Coronary artery (tissue), 2 donors: ENCODE measurements around the gene RESF1.

Experiments
- DNase-seq: peaks from one replicate; pipeline ENCODE4 v3.0.0-alpha.2; 2017; ENCODE audit warnings: low spot score
- H3K27ac ChIP-seq, 2 donors: fragments of 200-600 bp; sonication (generic); one replicate each; pipeline ENCODE4 v1.5.1; 2016 to 2019
- H3K4me3 ChIP-seq: fragments of 200-600 bp; sonication (generic); 2 replicates; pipeline ENCODE4 v1.5.1; 2016; ENCODE audit warnings: mild to moderate bottlenecking, moderate library complexity
- TF ChIP-seq, protein P1 (sequence below): fragments of 200-600 bp; sonication (generic); IDR thresholded peaks from one replicate; pipeline ENCODE4 v1.5.1; 2019; ENCODE audit warnings: antibody characterized with exemption

The RESF1 gene

DNA sequence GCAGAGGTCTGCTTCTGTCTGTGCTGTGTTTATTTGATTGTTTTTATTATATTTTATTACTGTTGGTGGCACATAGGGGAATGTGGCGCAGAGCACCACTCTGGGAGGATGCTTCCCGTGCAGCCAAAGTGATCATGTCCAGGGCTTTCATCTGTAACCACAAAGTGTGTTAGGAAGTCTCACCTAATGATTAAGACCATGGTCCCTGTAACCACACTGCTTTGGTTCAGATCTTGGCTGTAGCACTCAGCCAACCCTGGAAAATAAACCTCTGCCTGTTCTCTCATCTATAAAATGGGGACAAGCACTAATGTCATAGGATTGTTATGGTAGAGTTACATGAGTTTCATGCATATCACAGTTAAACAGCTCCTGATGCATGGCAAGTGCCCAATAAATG is 1.9 kb downstream of the RESF1 start:
- peak overlapping the region; percentile 94 for H3K4me3 ChIP-seq
- no peak overlapping the region for H3K27ac ChIP-seq
- TF ChIP-seq, protein P1, sequence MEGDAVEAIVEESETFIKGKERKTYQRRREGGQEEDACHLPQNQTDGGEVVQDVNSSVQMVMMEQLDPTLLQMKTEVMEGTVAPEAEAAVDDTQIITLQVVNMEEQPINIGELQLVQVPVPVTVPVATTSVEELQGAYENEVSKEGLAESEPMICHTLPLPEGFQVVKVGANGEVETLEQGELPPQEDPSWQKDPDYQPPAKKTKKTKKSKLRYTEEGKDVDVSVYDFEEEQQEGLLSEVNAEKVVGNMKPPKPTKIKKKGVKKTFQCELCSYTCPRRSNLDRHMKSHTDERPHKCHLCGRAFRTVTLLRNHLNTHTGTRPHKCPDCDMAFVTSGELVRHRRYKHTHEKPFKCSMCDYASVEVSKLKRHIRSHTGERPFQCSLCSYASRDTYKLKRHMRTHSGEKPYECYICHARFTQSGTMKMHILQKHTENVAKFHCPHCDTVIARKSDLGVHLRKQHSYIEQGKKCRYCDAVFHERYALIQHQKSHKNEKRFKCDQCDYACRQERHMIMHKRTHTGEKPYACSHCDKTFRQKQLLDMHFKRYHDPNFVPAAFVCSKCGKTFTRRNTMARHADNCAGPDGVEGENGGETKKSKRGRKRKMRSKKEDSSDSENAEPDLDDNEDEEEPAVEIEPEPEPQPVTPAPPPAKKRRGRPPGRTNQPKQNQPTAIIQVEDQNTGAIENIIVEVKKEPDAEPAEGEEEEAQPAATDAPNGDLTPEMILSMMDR: no peak
- no peak for DNase-seq

DNA sequence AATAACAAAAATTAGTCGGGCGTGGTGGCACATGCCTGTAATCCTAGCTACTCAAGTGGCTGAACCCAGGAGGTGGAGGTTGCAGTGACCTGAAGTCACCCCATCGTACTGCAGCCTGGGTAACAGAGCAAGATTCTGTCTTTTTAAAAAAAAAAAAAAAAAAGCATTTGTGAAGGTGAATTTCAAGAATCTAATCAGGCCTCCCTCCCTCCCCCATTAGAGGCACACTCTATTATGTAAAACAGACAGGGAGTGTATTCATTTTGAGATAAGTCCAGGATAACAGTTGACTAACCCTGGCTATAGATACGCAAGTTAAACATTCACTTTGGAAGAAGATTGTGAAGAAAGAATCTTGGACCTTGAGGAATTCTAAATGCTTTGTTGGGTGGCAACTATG is 2.9 kb downstream of the RESF1 start:
- DNase-seq: no peak
- TF ChIP-seq, protein P1: no peak
- H3K27ac ChIP-seq: no peak overlapping the region
- H3K4me3 ChIP-seq: peak overlapping the region; percentile 94

DNA sequence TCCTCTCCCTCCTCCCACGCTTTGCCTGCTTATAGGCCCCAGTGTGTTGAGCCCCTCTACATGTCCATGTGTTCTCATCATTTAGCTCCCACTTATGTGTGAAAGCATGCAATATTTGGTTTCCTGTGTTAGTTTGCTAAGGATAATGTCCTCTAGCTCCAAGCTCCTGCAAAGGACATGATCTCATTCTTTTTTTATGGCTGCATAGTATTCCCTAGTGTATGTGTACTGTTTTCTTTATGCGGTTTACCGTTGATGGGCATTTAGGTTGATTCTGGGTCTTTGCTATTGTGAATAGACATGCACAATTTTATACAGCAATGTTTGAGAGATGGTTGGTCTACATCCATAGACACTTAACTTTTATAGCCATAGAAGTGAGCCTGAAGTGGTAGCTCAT is 5.1 kb downstream of the RESF1 start:
- H3K4me3 ChIP-seq: no peak overlapping the region
- TF ChIP-seq, protein P1: no peak
- no peak for DNase-seq
- H3K27ac ChIP-seq: no peak overlapping the region

DNA sequence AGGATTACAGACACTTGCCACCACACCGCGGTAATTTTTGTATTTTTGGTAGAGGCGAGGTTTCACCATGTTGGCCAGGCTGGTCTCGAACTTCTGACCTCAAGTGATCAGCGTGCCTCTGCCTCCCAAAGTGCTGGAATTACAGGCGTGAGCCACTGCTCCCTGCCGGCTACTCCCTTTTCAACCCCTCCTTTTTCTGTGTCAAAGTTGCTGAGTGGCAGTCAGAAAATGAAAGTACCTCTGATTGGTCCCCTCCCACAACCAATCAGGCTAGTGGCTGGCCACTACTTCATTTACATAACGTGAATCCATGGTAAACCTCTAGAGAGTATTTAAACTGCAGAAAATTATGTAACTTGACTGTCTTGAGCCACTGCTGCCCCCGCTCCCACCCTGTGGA is 5.9 kb downstream of the RESF1 start:
- Histone ChIP-seq H3K27ac (no peak overlapping the region), H3K4me3 (no peak overlapping the region)
- TF ChIP-seq, protein P1: no peak
- DNase-seq: no peak

DNA sequence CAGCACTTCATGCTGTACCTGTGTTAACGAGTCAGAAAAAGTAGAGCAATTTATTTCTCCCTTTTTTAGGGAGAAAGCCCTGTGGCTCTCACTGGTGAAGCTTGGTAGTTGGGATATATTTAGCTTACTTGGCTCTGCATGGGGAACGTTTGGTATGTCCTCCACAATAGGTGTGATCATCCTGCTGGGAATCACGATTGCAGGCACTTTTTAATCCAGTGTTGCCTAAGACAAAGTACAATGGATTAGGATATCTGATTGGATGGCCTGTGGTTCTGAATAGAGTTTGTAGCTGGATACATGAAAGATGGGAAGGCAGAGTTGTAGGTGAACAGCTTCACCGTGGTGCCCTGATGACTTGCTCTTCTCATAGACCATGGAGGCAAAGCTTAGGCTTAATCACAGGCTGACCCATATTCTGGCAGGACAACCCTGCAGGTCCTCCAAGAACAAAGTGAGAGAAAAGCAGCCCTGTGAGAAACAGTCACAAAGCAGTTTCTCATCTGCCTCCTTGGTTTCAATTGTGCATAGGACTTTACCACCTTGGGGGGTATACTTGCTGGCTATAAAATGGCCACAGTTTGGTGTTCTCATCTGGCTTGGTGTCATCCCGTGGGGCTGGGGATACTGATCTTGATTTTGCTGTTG is 7.5 kb downstream of the RESF1 start:
- Histone ChIP-seq H3K27ac (peak overlapping the region in 1 of 2 donors; percentile 42), H3K4me3 (peak overlapping the region; percentile 35)
- DNase-seq: no peak
- TF ChIP-seq, protein P1: no peak

DNA sequence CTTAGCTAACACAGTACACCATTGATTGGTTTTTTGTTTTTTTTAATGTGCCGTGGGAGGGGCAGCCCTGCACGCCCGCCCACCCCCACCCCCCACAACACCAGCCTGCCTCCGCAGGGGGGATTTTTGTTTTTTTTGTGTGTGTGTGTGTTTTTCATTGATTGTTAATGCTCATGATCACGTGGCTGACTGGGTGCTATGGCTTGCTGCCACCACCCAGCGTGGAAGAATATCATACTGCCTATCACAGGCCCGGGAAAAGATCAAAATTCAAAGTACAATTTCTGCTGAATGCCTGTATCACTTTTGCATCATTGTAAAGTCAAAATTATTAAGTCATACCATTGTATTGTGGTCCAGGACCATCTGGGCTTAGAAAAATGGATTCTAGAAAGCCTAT is 8.3 kb downstream of the RESF1 start:
- Histone ChIP-seq H3K4me3 (peak overlapping the region; percentile 35), H3K27ac (no peak overlapping the region)
- no peak for DNase-seq
- TF ChIP-seq, protein P1: no peak

DNA sequence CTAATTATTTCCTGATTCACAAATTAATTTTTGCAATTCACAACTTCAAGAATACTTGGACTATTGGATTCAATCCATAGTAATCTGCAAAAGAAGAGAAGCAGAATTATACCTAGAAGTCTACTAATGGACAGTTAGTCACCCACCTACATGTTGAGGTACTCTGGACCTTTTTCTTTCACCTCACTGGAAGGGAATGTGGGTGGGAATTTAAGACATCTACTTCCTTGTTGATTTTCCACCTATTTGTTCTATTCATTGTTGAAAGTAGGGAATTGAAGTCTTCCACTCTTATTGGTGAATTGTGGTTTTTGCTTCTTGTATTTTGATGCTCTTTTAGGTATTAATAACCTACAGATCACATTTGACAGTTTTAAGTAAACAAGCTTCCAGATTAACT is 11.0 kb downstream of the RESF1 start:
- TF ChIP-seq, protein P1: no peak
- H3K27ac ChIP-seq: no peak overlapping the region
- no peak for DNase-seq
- H3K4me3 ChIP-seq: no peak overlapping the region
